ENCODE data around the gene NCF4.

- no peak for TF ChIP-seq CTCF (IDR thresholded peaks at IDR 0.05)
- TF ChIP-seq TCF7L2 (IDR thresholded peaks at IDR 0.05; ENCODE audit: low read depth, low read length): no peak
- no peak for TF ChIP-seq REST (IDR thresholded peaks at IDR 0.05; ENCODE audit: insufficient read depth in 1 of 2, low read depth in 2 of 2, low read length in 1 of 2)
Observed at GRCh38 chr22:36874309-36874696, 13.5 kb downstream of the NCF4 start.

All from Panc1 (cell line).